HG03354 (cell line): ENCODE data around the gene ZNF365.
"Not testable (repeated sequence)": the region's sequence is repeated elsewhere in the genome, so short reads cannot be mapped to it uniquely, and the experiment has no call there.

ENCODE experiments used
- ATAC-seq: cut with Tn5 transposase; IDR thresholded peaks from one replicate; pipeline ENCODE4 v1.9.1; 2021; ENCODE audit warnings: mild to moderate bottlenecking; ENCODE audit not compliant: unreplicated experiment, poor library complexity, severe bottlenecking

ZNF365 gene, protein sequence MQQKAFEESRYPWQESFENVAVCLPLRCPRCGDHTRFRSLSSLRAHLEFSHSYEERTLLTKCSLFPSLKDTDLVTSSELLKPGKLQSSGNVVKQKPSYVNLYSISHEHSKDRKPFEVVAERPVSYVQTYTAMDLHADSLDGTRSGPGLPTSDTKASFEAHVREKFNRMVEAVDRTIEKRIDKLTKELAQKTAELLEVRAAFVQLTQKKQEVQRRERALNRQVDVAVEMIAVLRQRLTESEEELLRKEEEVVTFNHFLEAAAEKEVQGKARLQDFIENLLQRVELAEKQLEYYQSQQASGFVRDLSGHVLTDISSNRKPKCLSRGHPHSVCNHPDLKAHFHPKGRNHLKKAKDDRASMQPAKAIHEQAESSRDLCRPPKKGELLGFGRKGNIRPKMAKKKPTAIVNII

DNA sequence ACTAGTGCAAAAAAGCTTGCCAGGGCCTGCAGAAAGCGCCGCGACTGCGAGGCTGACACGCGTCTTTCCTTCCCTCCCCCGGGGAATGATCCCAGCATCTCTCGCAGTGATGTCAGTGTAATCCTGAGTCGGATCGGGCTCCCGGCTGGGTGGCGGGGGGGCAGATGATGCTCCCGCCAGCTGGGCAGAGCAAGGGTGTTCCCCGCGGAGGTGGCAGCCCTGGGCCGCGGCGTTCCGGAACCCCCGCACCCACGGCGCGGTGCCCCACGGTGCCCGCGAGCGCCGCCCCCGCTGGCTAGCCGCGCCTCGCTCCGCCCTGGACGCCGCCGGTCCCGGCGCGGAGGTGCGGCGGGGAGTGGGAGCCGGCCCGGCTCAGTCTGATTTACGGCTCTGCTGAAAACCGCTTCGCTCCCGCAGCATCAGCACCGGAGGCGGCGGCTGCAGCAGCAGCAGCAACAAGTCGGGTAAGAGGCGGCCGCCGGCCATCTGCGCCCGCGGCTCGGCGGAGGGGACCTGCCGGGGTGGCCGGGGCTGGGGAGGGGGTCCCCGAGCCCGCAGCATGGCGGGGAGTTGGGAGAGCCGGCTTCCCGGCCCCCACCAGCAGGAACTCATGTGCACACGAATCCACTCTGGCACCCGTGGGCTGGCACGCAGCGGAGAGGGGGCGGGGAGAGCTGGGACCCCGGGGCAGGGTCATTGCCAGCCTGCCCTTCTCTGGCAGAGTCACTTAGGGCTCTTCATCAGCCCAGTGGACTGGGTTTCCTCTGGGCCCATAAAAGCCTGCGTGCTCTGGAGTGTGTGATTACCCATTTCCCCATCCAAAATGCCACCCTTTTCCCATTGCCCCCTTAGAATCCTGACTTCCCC, at the start of gene ZNF365:
ZNF365 (plus strand) TSS at position 375 of the 867 bp plus-strand sequence. CDS start 1,825 bp downstream, outside the sequence.
- ATAC-seq: peak; percentile 47

DNA sequence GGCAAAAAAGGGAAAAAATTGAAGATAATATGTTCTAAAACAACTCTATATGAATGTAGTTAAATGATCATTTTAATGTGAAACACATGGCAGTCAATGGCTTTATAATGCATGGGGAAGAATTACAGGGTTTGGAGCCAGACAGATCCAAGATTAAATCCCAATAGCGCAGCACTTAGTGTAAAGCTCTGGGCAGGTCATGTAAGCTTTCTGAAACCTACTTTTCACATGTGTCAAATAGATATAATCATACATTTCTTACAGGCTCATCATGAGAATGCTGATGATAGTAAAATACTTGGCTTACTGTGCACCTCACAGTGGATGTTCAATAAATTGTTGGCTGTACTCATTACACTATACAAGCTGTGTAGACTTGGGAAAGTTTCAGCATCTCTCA, 48.0 kb upstream of the ZNF365 start:
- ATAC-seq: no peak

DNA sequence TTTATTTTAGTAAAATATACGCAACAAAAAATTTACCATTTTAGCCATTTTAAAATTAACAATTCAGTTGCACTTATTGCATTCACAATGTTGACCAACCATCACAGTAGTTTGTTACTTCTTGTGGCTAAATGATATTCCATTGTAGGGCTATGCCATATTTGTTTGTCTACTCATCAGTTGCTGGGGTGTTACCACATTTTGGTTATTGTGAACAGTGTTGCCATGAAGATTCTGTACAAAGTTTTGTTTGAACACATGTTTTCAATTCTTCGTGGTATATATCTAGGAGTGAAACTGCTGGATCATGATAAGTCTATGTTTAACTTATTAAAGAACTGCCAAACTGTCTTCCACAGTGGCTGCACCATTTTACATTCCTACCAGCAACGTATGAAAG, 46.3 kb upstream of the ZNF365 start:
- no peak for ATAC-seq

DNA sequence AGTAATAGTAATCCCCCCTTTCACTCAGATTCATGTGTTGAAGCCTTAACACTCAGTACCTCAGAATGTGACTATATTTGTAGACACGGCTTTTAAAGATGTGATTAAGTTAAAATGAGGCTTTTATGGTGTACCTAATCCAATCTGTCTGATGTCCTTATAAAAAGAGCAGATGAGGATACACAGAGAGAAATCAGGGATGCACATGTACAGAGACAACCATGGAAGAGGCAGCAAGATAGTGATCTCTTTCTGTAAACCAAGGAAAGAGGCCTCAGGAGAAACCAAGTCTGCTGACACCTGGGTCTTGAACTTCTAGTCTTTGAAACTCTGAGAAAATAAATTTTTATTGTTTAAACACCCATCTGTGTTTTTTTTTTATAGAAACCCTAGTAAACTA, 44.0 kb upstream of the ZNF365 start:
- ATAC-seq: no peak

DNA sequence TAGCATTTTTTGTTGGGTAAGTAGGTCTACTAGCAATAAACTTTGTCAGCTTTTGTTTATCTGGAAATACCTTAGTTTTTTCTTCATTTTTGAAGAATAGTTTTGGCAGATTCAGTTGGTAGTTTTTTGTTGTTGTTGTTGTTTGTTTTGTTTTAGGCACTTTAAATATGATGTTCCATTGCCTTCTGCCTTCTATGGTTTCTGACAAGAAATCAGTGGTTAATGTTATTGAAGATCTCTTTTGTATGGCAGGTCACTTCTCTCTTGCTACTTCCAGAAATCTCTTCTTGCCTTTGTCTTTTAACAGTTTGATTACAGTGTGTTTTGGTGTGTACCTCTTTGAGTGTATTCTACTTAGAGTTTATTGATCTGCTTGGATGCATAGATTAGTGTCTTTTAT, 41.8 kb upstream of the ZNF365 start:
- ATAC-seq: no peak

DNA sequence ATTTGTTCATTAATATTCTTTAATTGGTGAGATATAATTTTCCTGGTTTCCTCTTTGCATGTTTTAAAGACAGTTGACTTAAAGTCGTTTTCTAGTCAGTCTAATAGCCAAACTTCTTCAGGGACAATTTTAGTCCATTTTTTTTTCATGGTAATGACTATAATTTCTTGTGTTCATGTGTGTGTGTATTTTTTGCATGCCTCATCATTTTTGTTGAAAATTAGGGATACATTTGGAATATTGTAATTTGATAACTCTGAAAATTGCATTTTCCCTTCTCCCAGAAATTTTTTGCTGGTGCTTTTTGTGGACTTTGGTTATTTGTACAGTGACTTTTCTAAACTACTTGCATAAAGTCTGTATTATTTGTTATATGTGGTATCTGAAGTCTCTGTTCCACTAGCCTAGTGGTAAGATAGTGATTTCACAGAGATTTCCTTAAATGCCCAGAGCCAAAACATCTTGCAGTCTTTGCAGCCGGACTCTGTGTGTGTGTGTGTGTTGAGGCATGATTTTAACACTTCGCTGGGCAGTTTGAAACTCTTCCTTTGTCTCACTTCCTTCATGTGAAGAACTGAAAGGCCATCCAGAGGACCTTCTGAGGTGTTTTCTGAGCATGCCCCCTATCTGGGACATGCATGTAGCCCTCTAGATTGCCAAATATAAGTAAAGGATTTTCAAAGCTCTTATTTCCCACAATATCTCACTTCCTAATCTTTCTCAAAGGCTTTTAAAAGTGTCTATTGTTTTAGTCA, 40.9 kb upstream of the ZNF365 start:
- ATAC-seq: no peak

DNA sequence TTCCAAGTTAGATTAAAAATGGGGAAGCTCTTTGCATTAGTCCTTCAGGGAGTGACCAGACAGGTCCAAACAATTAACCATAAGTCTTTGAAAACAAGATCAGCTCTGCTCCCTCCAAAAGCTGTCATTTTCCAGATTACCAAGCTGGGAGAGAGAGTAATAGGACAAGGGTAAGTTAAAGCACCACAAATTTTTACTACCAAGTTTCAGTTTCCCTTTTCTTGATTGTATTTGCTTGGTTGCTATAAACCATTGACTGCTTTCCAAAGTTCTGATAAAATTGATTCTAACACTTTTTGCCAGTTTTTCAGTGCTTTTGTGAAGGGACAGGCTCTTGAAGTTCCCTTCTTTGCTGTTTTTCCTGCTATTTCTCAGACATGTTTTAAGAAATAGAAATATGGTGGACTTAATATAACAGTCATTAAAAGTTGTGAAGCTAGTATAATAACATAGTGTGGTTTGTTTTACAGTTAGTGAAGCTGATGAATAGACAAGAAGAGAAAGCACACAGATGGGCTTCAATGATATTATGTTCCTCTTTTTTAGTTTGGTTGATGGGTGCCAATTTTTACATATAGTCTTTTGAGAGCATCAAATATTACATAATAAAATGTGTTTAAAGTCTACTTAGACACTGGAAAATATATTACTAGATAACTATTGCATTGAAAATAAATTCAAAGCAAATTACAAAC, 40.0 kb upstream of the ZNF365 start:
- no peak for ATAC-seq

DNA sequence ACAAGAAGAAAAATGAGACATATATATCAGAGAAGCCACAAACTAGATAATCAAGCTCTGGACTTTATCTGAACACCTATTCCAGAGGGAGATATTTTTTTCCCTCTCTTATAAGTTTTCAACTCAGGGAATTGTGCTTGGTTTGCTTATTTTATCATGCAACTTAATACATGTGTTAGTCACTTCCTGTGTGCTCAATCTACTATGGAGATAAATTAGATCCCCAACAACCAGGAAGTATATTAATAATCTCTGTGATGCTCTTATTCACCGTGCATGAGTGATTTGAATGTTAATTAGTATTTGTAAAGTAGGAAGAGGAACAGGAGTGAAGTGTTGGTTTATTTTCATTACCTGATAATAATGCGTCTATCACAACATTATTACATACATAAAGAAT, 38.8 kb upstream of the ZNF365 start:
- ATAC-seq: no peak

DNA sequence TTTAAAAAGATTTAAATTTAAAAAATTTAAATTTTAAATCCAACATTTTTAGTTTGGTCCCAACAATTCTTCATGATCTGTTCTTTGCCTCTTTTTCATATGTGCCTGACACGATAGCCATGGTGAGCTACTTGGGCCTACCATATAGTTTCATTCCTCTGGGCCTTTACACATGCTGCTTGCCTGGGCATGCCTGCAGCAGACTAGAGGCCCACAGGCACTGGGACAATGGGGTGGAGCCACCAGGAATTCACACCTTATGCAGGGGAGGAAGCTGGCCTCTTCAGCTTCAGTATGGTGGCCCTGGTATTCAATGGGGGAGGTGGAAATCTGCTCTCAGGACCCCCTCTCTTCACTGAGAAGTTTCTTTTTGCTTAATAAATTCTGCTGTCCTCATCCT, 37.8 kb upstream of the ZNF365 start:
- ATAC-seq: no peak

DNA sequence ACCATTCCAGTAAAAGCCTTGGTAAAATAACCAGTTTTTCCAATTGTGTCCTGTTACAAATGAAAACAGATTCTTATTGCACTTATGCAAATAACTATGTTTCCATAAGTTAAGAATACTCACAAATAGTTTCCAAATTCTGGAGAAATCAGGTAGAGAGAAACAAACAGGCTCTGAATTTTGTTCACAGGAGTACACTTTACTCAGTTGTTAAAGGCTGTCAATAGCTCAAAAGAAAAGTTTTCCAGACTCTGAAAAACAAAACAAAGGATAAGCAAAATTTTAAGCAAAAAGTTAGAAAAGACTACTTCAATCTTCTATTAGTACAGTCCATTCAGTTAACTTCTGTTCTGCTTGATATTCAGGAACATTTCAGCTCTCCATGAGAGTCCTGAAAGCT, 32.8 kb upstream of the ZNF365 start:
- ATAC-seq: no peak

DNA sequence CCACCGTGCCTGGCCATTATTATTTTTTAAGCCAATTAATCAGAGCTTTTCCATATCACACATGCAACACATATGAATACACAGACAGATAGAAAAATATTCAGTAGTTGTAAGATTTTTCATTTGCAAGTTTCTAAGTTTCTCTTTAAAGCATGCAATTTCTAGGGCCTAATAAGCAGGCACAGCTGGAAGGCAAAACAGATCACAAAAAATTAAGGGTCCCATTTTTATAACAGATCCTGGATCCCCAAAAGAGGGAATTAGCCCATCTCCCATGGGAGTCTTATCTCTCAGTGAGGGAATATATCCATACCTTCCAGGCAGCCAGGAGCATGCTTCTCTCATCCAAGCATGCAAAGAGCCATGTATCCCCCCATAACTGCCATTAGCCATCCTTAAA, 31.2 kb upstream of the ZNF365 start:
- ATAC-seq: no peak

DNA sequence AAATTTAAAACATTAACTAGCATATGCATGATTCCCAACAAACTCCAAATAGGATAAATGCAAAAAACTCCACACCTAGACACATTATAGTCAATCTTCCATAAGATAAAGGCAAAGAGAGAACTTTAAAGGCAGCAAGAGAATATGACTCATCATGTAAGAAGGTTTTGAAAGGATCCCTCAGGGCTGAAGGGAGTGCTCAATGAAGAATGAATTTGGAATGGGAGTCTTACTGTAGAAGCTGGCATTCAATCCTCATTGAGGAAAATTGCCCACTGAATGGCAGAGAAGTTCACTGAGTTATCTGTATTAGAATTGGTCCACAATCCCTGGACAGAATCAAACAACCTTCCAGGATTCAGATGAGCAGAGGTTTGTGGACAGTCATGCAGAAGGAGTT, 26.1 kb upstream of the ZNF365 start:
- no peak for ATAC-seq

DNA sequence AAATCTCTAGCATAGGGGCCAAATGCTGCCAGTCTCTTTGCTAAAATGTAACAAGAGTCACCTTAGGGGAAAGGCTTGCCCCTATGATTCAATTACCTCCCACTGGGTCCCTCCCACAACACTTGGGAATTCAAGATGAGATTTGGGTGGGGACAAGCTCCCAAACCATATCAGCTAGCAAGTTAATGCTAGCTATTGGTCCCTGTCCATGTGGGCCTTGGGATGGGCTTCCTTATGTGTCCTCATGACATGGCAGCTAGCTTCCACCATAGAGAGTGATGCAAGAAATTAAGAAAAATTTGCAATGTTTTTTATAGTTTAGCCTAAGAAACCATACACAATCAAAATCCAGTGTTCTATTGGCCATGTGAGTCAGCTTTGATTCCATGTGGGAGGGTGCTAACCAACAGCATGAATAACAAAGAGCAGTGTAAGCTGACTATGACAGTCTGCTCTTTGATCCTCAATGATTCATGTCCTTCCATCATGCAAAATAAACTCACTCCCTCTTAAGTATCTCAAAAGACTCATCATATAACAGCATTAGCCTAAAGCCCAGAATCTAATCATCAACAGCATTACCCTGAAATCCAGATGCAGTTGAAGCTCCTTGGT, 21.7 kb upstream of the ZNF365 start:
- no peak for ATAC-seq

DNA sequence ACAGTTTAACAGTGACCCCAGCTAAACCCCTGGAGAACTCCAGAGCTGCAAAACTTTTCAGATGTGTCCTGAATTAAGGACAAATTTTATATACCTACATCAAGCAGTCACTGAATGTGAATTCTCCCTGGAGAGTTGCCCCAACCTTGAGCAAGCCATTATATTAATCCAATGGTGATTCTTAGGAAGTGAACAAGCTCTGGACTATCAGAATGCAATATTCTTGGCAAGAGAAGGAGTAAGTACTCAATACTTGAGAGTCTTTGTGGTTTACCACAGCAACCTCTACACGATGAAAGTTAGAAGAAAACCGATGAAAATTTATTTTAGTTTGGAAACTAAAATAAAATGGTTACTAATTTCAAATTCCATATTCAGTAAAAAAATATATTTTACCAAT, 19.3 kb upstream of the ZNF365 start:
- ATAC-seq: no peak

DNA sequence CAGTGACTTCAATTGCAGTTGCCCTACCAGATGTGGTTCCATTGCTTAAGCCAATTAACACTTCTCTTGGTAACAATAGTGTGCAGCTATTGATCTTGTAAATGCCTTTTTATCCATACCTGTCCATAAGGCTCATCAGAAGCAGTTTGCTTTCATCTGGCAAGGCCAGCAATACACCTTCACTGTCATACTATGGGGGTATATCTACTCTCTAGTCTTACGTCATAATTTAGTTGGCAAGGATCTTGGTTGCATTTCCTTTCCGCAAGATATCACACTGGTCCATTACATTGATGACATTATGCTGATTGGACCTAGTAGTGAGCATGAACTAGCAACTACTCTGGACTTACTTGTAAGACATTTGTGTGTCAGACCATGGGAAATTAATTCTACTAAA, 17.7 kb upstream of the ZNF365 start:
- no peak for ATAC-seq

DNA sequence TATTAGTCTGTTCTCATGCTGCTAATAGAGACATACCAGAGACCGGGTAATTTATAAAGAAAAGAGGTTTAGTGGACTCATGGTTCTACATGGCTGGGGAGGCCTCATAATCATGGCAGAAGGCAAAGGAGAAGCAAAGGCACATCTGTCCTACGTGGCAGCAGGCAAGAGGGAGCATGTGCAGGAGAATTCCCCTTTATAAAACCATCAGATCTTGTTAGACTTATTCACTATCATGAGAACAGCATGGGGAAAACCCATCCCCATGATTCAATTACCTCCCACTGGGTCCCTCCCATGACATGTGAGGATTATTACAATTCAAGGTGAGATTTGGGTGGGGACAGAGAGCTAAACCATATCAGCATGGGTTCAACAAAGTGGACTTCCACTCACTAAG, 16.0 kb upstream of the ZNF365 start:
- ATAC-seq: not testable (repeated sequence)

DNA sequence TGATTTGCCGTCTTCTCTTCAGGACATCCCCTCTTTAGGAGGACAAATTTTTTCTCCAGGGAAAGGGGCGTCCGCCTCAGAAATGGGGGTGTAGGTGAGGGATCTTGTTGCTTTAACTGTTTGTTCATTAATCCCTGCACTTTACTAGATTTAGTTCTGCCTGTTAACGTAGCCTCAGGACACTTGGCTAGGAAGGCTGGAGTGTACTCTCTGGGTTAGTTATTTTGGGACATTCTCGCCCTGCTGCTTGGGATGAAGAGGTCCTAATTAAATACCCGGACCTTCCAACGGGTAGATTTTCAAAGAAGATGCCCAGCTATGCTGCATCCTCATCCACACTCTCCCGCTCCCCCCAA, 552 bp upstream of the ZNF365 start:
- ATAC-seq: no peak

DNA sequence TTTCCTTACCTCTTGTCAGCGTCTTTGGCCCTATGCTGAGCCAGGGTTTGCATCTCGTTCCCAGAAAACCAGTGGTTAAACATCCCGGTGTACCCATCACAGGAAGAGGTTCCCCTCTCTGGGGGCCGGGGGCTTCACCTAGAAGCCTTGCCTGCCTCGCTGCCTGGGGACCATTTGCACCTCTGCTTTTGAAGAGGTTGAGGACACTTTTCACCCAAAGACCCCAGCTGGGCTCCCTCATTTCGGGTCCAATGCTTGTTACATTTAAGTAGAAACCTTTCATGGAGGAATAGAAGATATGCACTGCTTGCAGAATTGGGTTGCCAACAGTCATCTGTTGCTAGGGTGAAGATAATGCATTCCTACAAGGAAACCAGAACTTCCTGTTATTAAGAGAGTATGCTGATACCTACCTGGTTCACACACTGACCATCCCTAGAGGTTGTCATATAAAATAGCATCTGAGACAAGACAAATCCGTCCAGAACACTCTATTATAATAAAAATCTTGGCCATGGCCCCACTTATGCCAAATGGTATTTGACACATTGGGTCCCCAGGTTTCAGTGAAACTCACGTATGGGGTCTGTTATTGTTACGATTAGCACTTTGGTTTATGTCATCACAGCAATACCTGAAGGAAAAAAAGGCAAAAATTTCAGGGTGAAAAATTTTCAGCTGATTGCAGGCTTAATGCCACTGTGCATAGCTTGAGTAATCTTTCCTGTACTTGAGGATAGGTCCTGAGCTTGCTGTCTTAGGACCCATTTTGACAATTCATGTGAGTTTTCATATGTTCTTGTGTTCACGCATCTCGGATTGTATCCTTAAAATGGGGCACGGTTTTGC, 917 bp downstream of the ZNF365 start:
- ATAC-seq: no peak
